ENCODE data around the gene LSAMP.

The LSAMP gene

DNA sequence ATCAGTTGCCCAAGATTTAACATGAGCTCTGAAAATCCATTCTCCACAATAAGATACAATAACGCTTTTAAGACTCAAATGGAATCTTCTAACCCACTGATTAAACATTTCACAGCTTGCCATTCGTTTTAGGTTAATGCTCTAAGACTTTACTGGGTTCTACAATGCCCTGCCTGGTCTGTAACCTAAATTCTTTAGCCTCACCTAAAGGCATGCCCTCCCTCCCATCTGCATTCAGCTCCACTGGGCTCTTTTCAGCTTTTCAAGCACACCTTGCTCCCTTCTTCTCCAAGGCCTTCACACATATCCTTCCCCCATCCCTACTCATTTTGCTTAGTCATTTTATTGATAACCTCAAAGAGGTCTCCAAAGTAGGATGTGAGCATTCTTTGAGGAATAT lies 290.9 kb downstream of the LSAMP start:
- Histone ChIP-seq H3K4me1 (ENCODE audit: control insufficient read depth, insufficient read depth, low read length) (no peaks in the 10 kb centered on the region), H3K27ac (ENCODE audit: low read length) (no peak overlapping the region), H3K36me3 (ENCODE audit: control insufficient read depth, insufficient read depth, low read length) (no peaks in the 10 kb centered on the region), H3K9me3 (ENCODE audit: control insufficient read depth, insufficient read depth, low read length) (no peaks in the 10 kb centered on the region), H3K4me3 (ENCODE audit: low read length) (no peak overlapping the region), H3K27me3 (ENCODE audit: control insufficient read depth, insufficient read depth, low read length) (no peaks in the 10 kb centered on the region)
- no CpG with 5 or more reads among the region's 2 CpGs for WGBS (ENCODE audit: insufficient coverage, insufficient read length)
- DNase-seq (ENCODE audit: low read depth, low spot score): no peak

GRCh38 chr3:116153174-116153573 lies 292.1 kb downstream of the LSAMP start:
- no peaks in the 10 kb centered on the region for H3K27me3 ChIP-seq (ENCODE audit: control insufficient read depth, insufficient read depth, low read length)
- no peak for DNase-seq (ENCODE audit: low read depth, low spot score)
- H3K9me3 ChIP-seq (ENCODE audit: control insufficient read depth, insufficient read depth, low read length): no peaks in the 10 kb centered on the region
- H3K36me3 ChIP-seq (ENCODE audit: control insufficient read depth, insufficient read depth, low read length): no peaks in the 10 kb centered on the region
- no peak overlapping the region for H3K27ac ChIP-seq (ENCODE audit: low read length)
- no peak overlapping the region for H3K4me3 ChIP-seq (ENCODE audit: low read length)
- no CpG with 5 or more reads among the region's 3 CpGs for WGBS (ENCODE audit: insufficient coverage, insufficient read length)
- H3K4me1 ChIP-seq (ENCODE audit: control insufficient read depth, insufficient read depth, low read length): no peaks in the 10 kb centered on the region

DNA sequence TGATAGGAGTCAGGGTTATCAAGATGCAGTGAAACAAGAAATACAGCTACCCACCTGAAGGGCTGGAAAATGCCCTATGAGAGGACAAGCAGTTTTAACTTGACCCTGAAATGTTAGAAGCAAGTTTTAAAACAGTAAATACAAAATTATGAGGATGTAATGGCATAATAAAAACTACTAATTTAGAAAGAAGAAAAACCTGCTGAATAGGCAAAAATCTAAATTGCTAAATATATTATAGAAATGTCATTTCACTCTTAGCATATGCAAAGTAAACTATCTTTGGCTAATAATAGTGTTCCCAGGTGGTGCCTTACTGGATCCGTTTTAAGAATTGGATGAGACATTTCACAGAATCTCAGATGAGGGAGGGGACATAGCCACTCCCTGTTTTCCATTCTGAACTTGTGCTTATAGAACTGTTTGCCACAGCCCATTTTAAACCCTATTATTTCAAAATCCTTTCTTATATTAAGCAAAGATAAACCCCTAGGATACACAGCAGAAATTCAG lies 294.6 kb downstream of the LSAMP start:
- no peak for DNase-seq (ENCODE audit: low read depth, low spot score)
- H3K27me3 ChIP-seq (ENCODE audit: control insufficient read depth, insufficient read depth, low read length): no peaks in the 10 kb centered on the region
- H3K36me3 ChIP-seq (ENCODE audit: control insufficient read depth, insufficient read depth, low read length): no peaks in the 10 kb centered on the region
- H3K9me3 ChIP-seq (ENCODE audit: control insufficient read depth, insufficient read depth, low read length): no peaks in the 10 kb centered on the region
- no peak overlapping the region for H3K27ac ChIP-seq (ENCODE audit: low read length)
- H3K4me3 ChIP-seq (ENCODE audit: low read length): no peak overlapping the region
- no peaks in the 10 kb centered on the region for H3K4me1 ChIP-seq (ENCODE audit: control insufficient read depth, insufficient read depth, low read length)
- WGBS (ENCODE audit: insufficient coverage, insufficient read length): no CpG with 5 or more reads among the region's 1 CpG

DNA sequence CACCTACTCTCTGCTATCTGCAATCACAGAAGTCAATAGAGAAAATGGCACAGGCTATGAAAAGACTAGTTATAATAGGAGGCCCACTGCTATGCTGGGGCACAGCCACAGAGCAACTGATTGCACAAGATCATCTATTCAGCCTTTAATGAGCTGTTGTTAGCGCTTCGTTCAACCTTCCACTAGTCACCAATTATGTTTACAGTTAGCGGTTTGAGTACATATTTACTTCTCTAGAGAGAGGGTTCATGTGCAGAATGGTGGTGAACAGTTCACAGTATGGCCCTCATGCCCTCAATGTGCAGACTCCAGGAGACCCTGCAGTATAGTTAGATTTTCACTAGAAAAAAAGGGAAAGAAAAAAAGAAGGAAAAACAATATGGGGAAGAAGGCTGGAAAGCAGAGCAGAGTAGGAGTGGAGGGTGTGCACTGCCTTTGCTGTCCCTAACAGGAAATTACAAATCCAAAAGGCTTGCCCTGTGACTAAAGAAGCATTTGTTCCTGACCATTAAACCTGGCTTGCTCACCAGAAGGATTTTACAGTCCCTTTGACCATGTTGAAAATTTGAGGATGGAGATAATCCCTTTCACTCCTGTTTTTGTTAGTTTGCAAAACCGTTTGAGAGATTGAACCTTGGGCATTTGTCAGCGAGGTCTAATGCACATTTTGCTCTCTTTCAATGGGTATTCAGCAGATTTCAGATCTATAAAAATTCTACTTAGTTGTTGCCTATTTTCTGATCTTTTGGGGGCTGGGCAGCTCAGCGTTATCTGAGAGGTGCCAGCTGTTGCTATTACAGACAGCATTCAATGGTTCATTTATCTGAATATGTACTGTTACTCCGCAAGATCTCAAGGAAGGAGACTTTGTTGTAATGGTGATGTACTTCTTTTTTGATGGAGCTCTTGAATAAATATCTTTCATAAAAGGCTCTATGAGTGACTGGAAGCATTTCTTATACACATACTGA lies 296.1 kb downstream of the LSAMP start:
- H3K4me3 ChIP-seq (ENCODE audit: low read length): no peak overlapping the region
- no CpG with 5 or more reads among the region's 7 CpGs for WGBS (ENCODE audit: insufficient coverage, insufficient read length)

GRCh38 chr3:116145613-116146012 lies 299.7 kb downstream of the LSAMP start:
- H3K27me3 ChIP-seq (ENCODE audit: control insufficient read depth, insufficient read depth, low read length): no peaks in the 10 kb centered on the region
- no peaks in the 10 kb centered on the region for H3K4me1 ChIP-seq (ENCODE audit: control insufficient read depth, insufficient read depth, low read length)
- WGBS (ENCODE audit: insufficient coverage, insufficient read length): no CpG with 5 or more reads among the region's 1 CpG
- DNase-seq (ENCODE audit: low read depth, low spot score): no peak
- H3K4me3 ChIP-seq (ENCODE audit: low read length): no peak overlapping the region
- no peak overlapping the region for H3K27ac ChIP-seq (ENCODE audit: low read length)
- no peaks in the 10 kb centered on the region for H3K36me3 ChIP-seq (ENCODE audit: control insufficient read depth, insufficient read depth, low read length)
- no peaks in the 10 kb centered on the region; the same call in 1 of the 2 replicates for H3K9me3 ChIP-seq (ENCODE audit: control insufficient read depth, insufficient read depth, low read length)

More for the DNA sequence above, 296.1 kb downstream of the LSAMP start:
- no peaks in the 10 kb centered on the region for H3K27me3 ChIP-seq (ENCODE audit: control insufficient read depth, insufficient read depth, low read length)
- no peak overlapping the region for H3K27ac ChIP-seq (ENCODE audit: low read length)
- DNase-seq (ENCODE audit: low read depth, low spot score): no peak
- no peaks in the 10 kb centered on the region; the same call in 1 of the 2 replicates for H3K9me3 ChIP-seq (ENCODE audit: control insufficient read depth, insufficient read depth, low read length)
- no peaks in the 10 kb centered on the region for H3K4me1 ChIP-seq (ENCODE audit: control insufficient read depth, insufficient read depth, low read length)
- H3K36me3 ChIP-seq (ENCODE audit: control insufficient read depth, insufficient read depth, low read length): no peaks in the 10 kb centered on the region

- no peaks in the 10 kb centered on the region for H3K4me1 ChIP-seq (ENCODE audit: control insufficient read depth, insufficient read depth, low read length)
- H3K9me3 ChIP-seq (ENCODE audit: control insufficient read depth, insufficient read depth, low read length): no peaks in the 10 kb centered on the region; the same call in 1 of the 2 replicates
- WGBS (ENCODE audit: insufficient coverage, insufficient read length): no CpG with 5 or more reads among the region's 4 CpGs
- H3K4me3 ChIP-seq (ENCODE audit: low read length): no peak overlapping the region
- no peaks in the 10 kb centered on the region for H3K36me3 ChIP-seq (ENCODE audit: control insufficient read depth, insufficient read depth, low read length)
- H3K27ac ChIP-seq (ENCODE audit: low read length): no peak overlapping the region
- H3K27me3 ChIP-seq (ENCODE audit: control insufficient read depth, insufficient read depth, low read length): no peaks in the 10 kb centered on the region
- no peak for DNase-seq (ENCODE audit: low read depth, low spot score)
Observed at GRCh38 chr3:116141724-116142123, 303.6 kb downstream of the LSAMP start.

- H3K36me3 ChIP-seq (ENCODE audit: control insufficient read depth, insufficient read depth, low read length): no peaks in the 10 kb centered on the region
- H3K4me1 ChIP-seq (ENCODE audit: control insufficient read depth, insufficient read depth, low read length): no peaks in the 10 kb centered on the region
- no peak for DNase-seq (ENCODE audit: low read depth, low spot score)
- no peak overlapping the region for H3K27ac ChIP-seq (ENCODE audit: low read length)
- H3K4me3 ChIP-seq (ENCODE audit: low read length): no peak overlapping the region
- WGBS (ENCODE audit: insufficient coverage, insufficient read length): no CpG with 5 or more reads among the region's 5 CpGs
- no peaks in the 10 kb centered on the region; the same call in 1 of the 2 replicates for H3K9me3 ChIP-seq (ENCODE audit: control insufficient read depth, insufficient read depth, low read length)
- H3K27me3 ChIP-seq (ENCODE audit: control insufficient read depth, insufficient read depth, low read length): no peaks in the 10 kb centered on the region
Observed at GRCh38 chr3:116140100-116140689, 305.1 kb downstream of the LSAMP start.

- H3K27me3 ChIP-seq (ENCODE audit: control insufficient read depth, insufficient read depth, low read length): no peaks in the 10 kb centered on the region
- H3K36me3 ChIP-seq (ENCODE audit: control insufficient read depth, insufficient read depth, low read length): no peaks in the 10 kb centered on the region
- H3K4me1 ChIP-seq (ENCODE audit: control insufficient read depth, insufficient read depth, low read length): no peaks in the 10 kb centered on the region
- H3K4me3 ChIP-seq (ENCODE audit: low read length): no peak overlapping the region
- no peak for DNase-seq (ENCODE audit: low read depth, low spot score)
- H3K27ac ChIP-seq (ENCODE audit: low read length): no peak overlapping the region
- no CpG with 5 or more reads among the region's 2 CpGs for WGBS (ENCODE audit: insufficient coverage, insufficient read length)
- no peaks in the 10 kb centered on the region; the same call in 1 of the 2 replicates for H3K9me3 ChIP-seq (ENCODE audit: control insufficient read depth, insufficient read depth, low read length)
Observed at GRCh38 chr3:116139641-116140040, 305.6 kb downstream of the LSAMP start.

- no peak overlapping the region for H3K27ac ChIP-seq (ENCODE audit: low read length)
- H3K27me3 ChIP-seq (ENCODE audit: control insufficient read depth, insufficient read depth, low read length): no peaks in the 10 kb centered on the region
- no CpG with 5 or more reads among the region's 4 CpGs for WGBS (ENCODE audit: insufficient coverage, insufficient read length)
- no peaks in the 10 kb centered on the region for H3K9me3 ChIP-seq (ENCODE audit: control insufficient read depth, insufficient read depth, low read length)
- no peaks in the 10 kb centered on the region for H3K4me1 ChIP-seq (ENCODE audit: control insufficient read depth, insufficient read depth, low read length)
- DNase-seq (ENCODE audit: low read depth, low spot score): no peak
- no peaks in the 10 kb centered on the region for H3K36me3 ChIP-seq (ENCODE audit: control insufficient read depth, insufficient read depth, low read length)
- H3K4me3 ChIP-seq (ENCODE audit: low read length): no peak overlapping the region
Observed at GRCh38 chr3:116135457-116136085, 309.7 kb downstream of the LSAMP start.

DNA sequence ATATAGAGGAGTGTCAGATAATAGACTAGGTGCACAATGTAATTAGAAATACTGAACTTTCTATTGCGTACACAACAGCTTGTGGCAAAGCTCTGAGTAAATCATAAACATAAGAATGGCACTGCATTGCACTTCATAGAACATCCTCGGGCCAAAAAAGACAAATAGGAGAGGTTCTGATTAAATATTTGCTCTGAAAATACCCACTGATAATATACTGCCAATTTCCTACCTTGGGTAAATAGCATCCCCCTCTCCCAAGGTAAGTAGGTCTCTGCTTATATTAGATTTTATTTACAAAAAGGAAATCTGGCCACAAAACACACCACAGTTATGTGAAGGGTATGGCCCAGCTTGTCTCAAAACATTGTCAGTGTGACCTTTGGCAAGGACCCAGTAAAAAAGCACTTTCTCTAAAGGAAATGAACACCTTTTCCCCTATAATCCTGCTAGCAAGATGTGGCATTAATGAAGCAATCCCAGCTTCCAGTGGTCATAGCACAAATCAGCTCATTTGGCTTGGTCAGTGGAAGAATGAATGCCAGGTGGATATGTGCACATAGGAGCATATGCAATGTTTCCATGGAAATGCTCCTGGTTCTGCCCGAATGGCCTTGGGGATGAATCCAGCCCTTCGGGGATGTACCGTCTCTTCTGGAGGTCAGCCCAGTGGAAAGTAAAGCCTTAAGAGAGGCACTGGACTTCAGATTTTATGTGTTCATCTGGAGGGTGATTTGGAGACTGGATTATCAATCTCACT lies 315.9 kb downstream of the LSAMP start:
- no CpG with 5 or more reads among the region's 5 CpGs for WGBS (ENCODE audit: insufficient coverage, insufficient read length)
- no peak for DNase-seq (ENCODE audit: low read depth, low spot score)
- Histone ChIP-seq H3K27me3 (ENCODE audit: control insufficient read depth, insufficient read depth, low read length) (no peaks in the 10 kb centered on the region), H3K4me3 (ENCODE audit: low read length) (no peak overlapping the region), H3K36me3 (ENCODE audit: control insufficient read depth, insufficient read depth, low read length) (no peaks in the 10 kb centered on the region), H3K27ac (ENCODE audit: low read length) (no peak overlapping the region), H3K9me3 (ENCODE audit: control insufficient read depth, insufficient read depth, low read length) (no peaks in the 10 kb centered on the region), H3K4me1 (ENCODE audit: control insufficient read depth, insufficient read depth, low read length) (no peaks in the 10 kb centered on the region; the same call in 1 of the 2 replicates)

Measured in iPS DF 6.9 (cell line).